Measurements from ENCODE around the gene TNFSF12.

The TNFSF12 gene

DNA sequence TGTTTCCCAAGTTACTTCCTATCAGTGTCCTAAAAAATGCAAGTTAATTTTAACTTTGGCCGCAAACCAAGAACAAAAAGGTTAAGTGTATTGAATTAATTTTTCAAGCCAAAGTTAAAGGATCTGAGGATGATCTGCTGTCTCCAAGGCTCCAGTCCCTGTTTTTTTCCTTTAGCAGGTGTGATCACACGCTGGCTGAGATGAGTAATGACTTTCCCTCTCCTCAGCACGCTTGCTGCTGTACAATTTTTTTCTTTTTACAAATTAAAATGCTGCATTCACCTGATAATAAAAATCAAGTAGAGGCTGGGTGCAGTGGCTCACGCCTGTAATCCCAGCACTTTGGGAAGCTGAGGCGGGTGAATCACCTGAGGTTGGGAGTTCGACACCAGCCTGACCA, 3.9 kb upstream of the TNFSF12 start:
- Histone ChIP-seq H3K4me2 (no peak overlapping the region), H3K27ac (no peak overlapping the region)

DNA sequence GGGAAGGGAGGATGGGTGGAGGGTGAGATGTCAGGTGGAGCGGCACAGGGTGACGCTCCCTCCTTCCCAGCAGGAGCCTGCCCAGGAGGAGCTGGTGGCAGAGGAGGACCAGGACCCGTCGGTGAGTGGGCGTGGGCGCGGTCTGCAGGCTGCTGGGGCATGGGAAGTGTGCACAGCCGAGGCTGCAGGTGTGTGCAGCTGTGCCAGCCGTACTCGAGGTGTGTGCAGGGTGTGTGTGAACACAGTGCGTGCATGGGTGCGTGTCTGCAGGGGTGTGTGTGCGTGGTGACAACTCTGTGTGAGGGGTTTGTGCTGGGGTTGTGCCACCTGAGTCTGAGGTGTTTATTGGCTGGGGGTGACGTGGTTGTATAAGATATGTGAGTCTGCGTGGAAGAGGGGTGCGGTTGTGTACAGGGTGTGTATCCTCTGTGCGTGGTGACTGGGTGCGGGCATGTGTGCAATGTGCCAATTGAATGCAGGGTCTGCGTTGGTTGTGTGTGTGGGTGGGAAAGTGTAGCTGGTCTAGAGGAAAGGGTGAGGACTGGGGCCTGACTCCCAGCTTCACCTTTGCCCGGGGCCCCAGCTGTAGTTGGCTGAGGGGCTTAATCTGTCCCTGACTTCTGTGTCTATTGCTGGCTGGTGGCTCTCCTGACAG, 670 bp downstream of the TNFSF12 start:
- no peaks in the 10 kb centered on the region for H3K36me3 ChIP-seq (ENCODE audit: insufficient read depth)
- H3K4me3 ChIP-seq (IDR thresholded peaks at IDR 0.05; ENCODE audit: insufficient read depth, low read depth, low read length): no peak overlapping the region
- no peak overlapping the region for H3K4me2 ChIP-seq
- no peaks in the 10 kb centered on the region for H4K20me1 ChIP-seq (ENCODE audit: insufficient read depth)
- no peaks in the 10 kb centered on the region for H3K79me2 ChIP-seq (ENCODE audit: insufficient read depth, low read depth)
- peaks cover 2% of the 10 kb centered on the region for H3K4me1 ChIP-seq (ENCODE audit: low read depth, poor library complexity, severe bottlenecking)
- TF ChIP-seq, protein P1, sequence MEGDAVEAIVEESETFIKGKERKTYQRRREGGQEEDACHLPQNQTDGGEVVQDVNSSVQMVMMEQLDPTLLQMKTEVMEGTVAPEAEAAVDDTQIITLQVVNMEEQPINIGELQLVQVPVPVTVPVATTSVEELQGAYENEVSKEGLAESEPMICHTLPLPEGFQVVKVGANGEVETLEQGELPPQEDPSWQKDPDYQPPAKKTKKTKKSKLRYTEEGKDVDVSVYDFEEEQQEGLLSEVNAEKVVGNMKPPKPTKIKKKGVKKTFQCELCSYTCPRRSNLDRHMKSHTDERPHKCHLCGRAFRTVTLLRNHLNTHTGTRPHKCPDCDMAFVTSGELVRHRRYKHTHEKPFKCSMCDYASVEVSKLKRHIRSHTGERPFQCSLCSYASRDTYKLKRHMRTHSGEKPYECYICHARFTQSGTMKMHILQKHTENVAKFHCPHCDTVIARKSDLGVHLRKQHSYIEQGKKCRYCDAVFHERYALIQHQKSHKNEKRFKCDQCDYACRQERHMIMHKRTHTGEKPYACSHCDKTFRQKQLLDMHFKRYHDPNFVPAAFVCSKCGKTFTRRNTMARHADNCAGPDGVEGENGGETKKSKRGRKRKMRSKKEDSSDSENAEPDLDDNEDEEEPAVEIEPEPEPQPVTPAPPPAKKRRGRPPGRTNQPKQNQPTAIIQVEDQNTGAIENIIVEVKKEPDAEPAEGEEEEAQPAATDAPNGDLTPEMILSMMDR (conservative IDR thresholded peaks at IDR 0.05; ENCODE audit: low read depth, low read length): no peak
- no peak overlapping the region for H2AFZ ChIP-seq (ENCODE audit: low read depth)
- no peak overlapping the region for H3K9ac ChIP-seq
- H3K27ac ChIP-seq: no peak overlapping the region
- no peaks in the 10 kb centered on the region for H3K27me3 ChIP-seq (ENCODE audit: insufficient read depth, low read depth)

More for the DNA sequence above, 3.9 kb upstream of the TNFSF12 start:
- TF ChIP-seq, protein P1 (conservative IDR thresholded peaks at IDR 0.05; ENCODE audit: low read depth, low read length): no peak
- H2AFZ ChIP-seq (ENCODE audit: low read depth): no peak overlapping the region
- no peak overlapping the region for H3K9ac ChIP-seq
- H4K20me1 ChIP-seq (ENCODE audit: insufficient read depth): no peaks in the 10 kb centered on the region
- H3K27me3 ChIP-seq (ENCODE audit: insufficient read depth, low read depth): no peaks in the 10 kb centered on the region
- H3K36me3 ChIP-seq (ENCODE audit: insufficient read depth): no peaks in the 10 kb centered on the region
- H3K4me3 ChIP-seq (IDR thresholded peaks at IDR 0.05; ENCODE audit: insufficient read depth, low read depth, low read length): no peak overlapping the region
- H3K79me2 ChIP-seq (ENCODE audit: insufficient read depth, low read depth): no peaks in the 10 kb centered on the region
- no peaks in the 10 kb centered on the region for H3K4me1 ChIP-seq (ENCODE audit: low read depth, poor library complexity, severe bottlenecking)

DNA sequence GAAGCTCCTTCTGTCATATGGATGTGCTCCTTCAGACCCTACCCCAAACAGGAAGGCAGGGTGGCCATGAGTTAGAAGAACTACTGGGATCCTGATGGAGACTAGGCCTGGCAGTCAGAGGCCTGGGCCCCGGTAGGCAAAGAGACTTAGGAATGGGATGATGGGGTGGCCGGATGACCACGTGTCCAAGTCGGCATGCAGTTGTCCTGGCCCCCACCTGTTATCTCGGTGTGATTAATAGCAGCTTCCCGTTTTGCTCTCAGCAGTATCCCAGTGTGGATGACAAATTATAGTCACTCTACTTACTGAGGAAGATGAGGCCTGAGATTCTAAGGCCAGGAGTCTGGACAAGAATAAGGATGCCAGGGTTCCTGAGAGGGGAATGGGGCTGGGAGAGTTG, 1.5 kb downstream of the TNFSF12 start:
- no peak overlapping the region for H3K27ac ChIP-seq
- H4K20me1 ChIP-seq (ENCODE audit: insufficient read depth): no peaks in the 10 kb centered on the region
- H3K9ac ChIP-seq: no peak overlapping the region
- no peaks in the 10 kb centered on the region for H3K36me3 ChIP-seq (ENCODE audit: insufficient read depth)
- H3K79me2 ChIP-seq (ENCODE audit: insufficient read depth, low read depth): no peaks in the 10 kb centered on the region
- TF ChIP-seq, protein P1 (conservative IDR thresholded peaks at IDR 0.05; ENCODE audit: low read depth, low read length): no peak
- H3K27me3 ChIP-seq (ENCODE audit: insufficient read depth, low read depth): no peaks in the 10 kb centered on the region
- H3K4me2 ChIP-seq: no peak overlapping the region
- no peak overlapping the region for H3K4me3 ChIP-seq (IDR thresholded peaks at IDR 0.05; ENCODE audit: insufficient read depth, low read depth, low read length)
- H2AFZ ChIP-seq (ENCODE audit: low read depth): no peak overlapping the region
- H3K4me1 ChIP-seq (ENCODE audit: low read depth, poor library complexity, severe bottlenecking): peaks cover 2% of the 10 kb centered on the region

DNA sequence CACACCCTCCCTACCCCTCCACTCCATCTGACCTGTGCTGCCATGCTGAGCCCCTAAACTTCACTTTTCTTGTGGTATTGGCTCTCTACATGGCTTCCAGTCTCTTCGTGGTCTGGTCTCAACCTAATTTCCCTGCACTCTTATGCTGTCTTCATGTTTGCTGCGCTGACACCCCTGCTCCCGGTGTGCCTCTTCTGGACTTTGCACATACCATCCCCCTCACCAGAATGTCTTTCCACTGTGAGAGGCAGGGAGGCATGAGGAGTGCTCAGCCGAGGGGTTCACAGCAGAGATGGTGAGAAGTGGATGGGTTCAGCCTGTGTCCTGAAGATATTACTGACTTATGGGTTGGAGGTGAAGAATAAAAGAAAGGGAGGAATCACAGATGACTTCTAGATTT, 2.5 kb downstream of the TNFSF12 start:
- peaks cover 2% of the 10 kb centered on the region for H3K4me1 ChIP-seq (ENCODE audit: low read depth, poor library complexity, severe bottlenecking)
- no peak overlapping the region for H3K27ac ChIP-seq
- TF ChIP-seq, protein P1 (conservative IDR thresholded peaks at IDR 0.05; ENCODE audit: low read depth, low read length): no peak
- no peak overlapping the region for H3K4me2 ChIP-seq
- no peaks in the 10 kb centered on the region for H3K27me3 ChIP-seq (ENCODE audit: insufficient read depth, low read depth)
- no peak overlapping the region for H3K9ac ChIP-seq
- no peaks in the 10 kb centered on the region for H3K79me2 ChIP-seq (ENCODE audit: insufficient read depth, low read depth)
- H2AFZ ChIP-seq (ENCODE audit: low read depth): no peak overlapping the region
- no peak overlapping the region for H3K4me3 ChIP-seq (IDR thresholded peaks at IDR 0.05; ENCODE audit: insufficient read depth, low read depth, low read length)
- no peaks in the 10 kb centered on the region for H4K20me1 ChIP-seq (ENCODE audit: insufficient read depth)
- no peaks in the 10 kb centered on the region for H3K36me3 ChIP-seq (ENCODE audit: insufficient read depth)
